ENCODE results near the gene PDE6D.

- TF ChIP-seq SP1 (IDR thresholded peaks at IDR 0.05) (no peak), HDGF (IDR thresholded peaks at IDR 0.05; ENCODE audit: borderline replicate concordance) (no peak), ARNT (IDR thresholded peaks at IDR 0.05) (no peak), ELF4 (IDR thresholded peaks at IDR 0.05) (no peak), FOXM1 (IDR thresholded peaks at IDR 0.05; ENCODE audit: borderline replicate concordance) (no peak), ZNF384 (IDR thresholded peaks at IDR 0.05) (no peak)
Observed at GRCh38 chr2:231769170-231770136, 11.6 kb downstream of the PDE6D start.
